NCI-H1092 treated with DMSO at 0.1 percent for 48 hours (cell line): ENCODE results near the gene LCMT1.

Experiments
- DNase-seq: peaks from one replicate; lab custom pipeline; 2025; lab: John Stamatoyannopoulos, UW

The LCMT1 gene

GRCh38 chr16:25199457-25199856, 87.9 kb downstream of the LCMT1 start:
- DNase-seq = no peak

- no peak for DNase-seq
Observed at GRCh38 chr16:25210758-25211157, 99.2 kb downstream of the LCMT1 start.

DNA sequence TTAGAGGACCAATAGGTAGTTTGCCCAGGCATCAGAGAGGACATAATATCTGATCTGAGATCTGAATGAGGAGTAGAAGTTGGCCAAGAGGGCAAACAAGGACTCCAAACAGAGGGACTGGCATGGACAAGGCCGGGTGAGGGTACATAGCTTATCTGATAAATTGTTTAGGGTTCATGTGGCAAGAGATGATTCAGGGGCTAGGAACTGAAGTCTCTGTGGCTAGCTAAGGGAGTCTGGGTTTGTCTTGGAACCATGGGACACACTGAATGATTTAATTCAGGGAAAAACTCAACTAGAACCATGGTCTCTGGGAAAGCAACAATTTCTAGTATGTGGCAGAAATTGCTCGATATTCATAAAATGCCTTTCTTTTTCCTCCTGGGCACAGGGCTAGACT, 101.1 kb downstream of the LCMT1 start:
- no peak for DNase-seq

- no peak for DNase-seq
Observed at GRCh38 chr16:25213709-25214397, 102.3 kb downstream of the LCMT1 start.

GRCh38 chr16:25217112-25217511, 105.6 kb downstream of the LCMT1 start:
- no peak for DNase-seq

DNA sequence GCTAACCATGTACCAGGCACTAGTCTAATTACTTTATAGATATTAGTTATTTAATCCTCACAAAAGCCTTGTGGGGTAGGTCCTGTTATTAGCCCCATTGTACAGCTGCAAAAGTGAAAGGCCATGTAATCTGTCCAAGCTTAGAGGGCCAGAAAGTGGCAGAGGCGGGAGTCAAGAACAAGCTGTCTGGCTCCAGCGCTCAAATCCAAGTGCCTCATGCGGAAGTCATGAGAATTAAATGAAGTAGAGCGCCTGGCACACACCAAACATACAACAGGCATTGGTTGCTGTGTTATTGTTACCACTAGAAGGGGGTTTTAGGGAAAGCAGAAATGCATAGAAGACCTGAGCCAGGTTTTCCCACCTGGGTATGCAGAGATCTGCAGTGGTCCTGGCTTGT, 106.4 kb downstream of the LCMT1 start:
- DNase-seq = no peak

DNA sequence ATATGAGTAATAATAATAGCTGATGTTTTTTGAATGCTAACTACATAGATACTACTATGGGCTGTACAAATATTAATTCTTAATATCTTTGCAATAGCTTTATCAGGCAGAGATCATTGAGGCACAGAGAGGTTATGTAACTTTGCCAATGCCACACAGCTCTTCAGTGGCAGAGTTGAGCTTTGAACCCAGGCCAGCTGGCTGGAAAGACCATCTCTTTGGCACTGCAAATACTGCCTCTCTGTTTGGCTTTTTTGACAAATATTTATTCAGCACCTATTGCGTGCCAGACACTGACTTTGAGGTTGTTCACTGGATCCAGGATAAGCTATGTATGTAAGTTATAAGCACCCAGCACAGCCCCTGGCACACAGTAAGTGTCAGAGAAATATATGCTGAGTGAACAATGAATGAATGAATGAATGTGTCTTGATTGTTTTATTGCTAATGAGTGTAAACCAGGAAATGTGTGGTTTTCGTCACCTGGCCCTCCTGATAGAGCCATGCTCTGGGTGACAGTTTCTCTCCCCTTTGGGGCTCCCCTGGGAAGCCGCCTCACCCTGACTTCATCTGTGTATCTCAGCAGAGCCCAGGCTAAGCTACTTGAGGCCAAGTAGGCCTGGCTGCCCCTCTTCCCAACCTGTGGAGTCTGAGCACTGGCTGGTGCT, 107.7 kb downstream of the LCMT1 start:
- no peak for DNase-seq

DNA sequence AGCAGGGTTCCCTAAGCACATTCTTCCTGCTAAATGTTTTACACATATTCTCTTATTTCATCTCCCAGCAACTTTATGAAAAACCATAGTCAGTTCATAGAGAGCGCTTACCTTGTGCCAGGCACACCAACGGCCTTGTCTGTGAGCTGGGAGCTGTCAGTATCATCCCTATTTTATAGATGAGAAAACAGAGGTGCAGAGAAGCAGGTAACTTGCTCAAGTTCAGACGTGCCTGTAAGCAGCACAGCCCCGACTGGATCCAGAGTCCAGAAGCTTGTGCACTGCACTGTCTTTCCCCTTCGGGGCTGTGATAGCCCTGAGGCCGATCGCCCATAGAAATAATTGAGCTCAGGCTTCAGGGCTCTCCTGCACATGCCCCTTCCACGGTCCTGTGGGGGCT, 111.4 kb downstream of the LCMT1 start:
- no peak for DNase-seq

- DNase-seq = no peak
Observed at GRCh38 chr16:25223964-25224363, 112.4 kb downstream of the LCMT1 start.

DNA sequence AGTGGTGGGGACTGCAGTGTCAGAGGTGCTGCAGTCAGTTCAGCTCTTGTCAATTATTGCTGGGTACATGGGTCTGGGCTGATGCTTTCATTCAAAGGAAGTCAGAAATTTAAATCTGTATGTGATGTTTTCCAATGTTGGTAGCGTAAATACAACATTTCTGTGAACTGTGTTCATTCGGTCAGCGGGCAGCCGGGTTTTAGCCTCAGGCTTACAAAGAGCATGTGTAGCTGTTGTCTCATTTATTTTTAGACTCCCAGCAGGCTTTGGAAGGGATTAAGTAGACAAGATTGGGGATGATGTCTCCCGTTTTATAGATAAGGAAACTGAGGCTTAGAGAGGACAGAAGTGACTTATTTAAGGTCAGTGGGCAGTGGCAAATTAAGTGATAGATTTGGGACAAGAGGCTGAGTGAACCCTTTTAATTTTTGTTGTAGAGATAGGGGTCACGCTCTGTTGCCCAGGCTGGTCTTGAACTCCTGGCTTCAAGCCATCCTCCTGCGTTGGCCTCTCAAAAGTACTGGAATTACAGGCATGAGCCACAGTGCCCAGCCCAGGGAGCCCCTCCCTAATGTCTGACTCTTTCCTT, 113.3 kb downstream of the LCMT1 start:
- no peak for DNase-seq
